ENCODE measurements around the gene PSTPIP2. TPM values are rescaled to one million over a fixed set of nuclear protein-coding genes. Genes with fewer than 3 reads are reported as not detected.

The PSTPIP2 gene
- total and polyA plus RNA-seq, 2 of the 13 experiments (the other 11 are each of a cell fraction or from before 2014, with no cell fraction given) = 0.25 to 0.27 TPM

DNA sequence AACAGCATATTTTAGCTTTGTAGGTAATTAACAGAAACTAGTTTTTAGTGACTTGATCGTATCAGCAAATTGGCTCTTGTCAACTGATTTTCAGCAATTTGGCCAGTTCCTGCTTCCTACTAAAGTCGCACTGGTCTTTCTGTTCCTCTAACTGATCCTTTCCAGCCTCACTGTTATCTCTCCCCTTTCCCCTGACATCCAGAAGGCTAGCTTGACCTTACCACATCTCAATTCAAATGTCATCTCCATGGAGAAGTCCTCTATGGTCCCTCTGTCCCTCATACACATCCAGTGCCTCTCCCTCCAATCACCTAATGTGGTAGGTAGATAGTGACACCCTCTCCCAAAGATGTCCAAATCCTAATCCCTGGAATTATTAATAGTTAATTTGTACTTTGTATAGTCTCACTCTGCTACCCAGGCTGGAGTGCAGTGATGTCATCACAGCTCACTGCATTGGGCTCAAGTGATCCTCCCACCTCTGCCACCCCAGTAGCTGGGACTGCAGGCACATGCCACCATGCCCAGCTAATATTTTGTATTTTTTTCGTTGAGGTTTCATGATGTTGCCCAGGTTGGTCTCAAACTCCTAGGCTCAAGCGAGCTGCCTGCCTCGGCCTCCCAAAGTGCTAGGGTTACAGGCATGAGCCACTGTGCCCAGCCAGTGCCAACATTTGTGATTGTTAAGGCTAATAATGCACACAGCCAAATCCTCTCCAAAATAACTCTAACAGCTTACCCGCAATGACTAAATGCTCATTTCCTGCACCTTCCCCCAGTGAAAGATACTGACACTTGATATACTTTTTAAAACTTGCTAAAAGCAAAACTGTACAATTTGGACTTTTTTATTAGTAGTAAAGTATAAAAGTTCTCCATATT lies 16.9 kb downstream of the PSTPIP2 start:
- peaks cover 0 to 27% of the 10 kb centered on the region in 2 experiments; a peak in 3 of 5 replicates for H3K27me3 ChIP-seq (ENCODE audit: control insufficient read depth in 1 of 2, insufficient read depth in 2 of 2, low read length in 2 of 2)
- no TSS peak for BruUV-seq (replicated peaks)
- no peak overlapping the region for H3K4me3 ChIP-seq (replicated peaks in 1 of 3; ENCODE audit: insufficient read depth in 1 of 3, low read depth in 2 of 3, low read length in 3 of 3)
- intact Hi-C loops (cut with micrococcal nuclease; ENCODE audit: unreplicated experiment) (no loop called here), in situ Hi-C loops (cut with HindIII; ENCODE audit: extremely low pct_ligation_motif_present, low pct_unique_long_range_greater_than_20kb) (no loop called here)
- H4K20me1 ChIP-seq (ENCODE audit: insufficient read depth, low read length) = peaks cover 4% of the 10 kb centered on the region; the same call in 1 of the 2 replicates
- CTCF ChIA-PET (ENCODE audit: low intra/inter-chr PET ratio, low total read pairs) = no interaction called here
- H3K9ac ChIP-seq (ENCODE audit: insufficient read depth, low read depth, low read length) = no peak overlapping the region
- ATAC-seq (no peak), FAIRE-seq (no peak), DNase-seq (ENCODE audit: low spot score) (no peak)
- H2AFZ ChIP-seq (ENCODE audit: low read length) = no peak overlapping the region
- POLR2A ChIA-PET = no interaction called here
- H3K79me2 ChIP-seq (ENCODE audit: insufficient read depth, low read length) = no peaks in the 10 kb centered on the region
- peaks cover 20% of the 10 kb centered on the region for H3K4me1 ChIP-seq (ENCODE audit: insufficient read depth, low read length)
- H3K9me3 ChIP-seq (ENCODE audit: low read length) = no peaks in the 10 kb centered on the region
- WGBS (ENCODE audit: low lambda C conversion rate) = 64% methylated on average over 6 of the region's 6 CpGs
- no peak overlapping the region for H3K27ac ChIP-seq (ENCODE audit: extremely low read length, insufficient read depth, low read length)
- TF ChIP-seq ZNF232 (CRISPR knock-in tag; IDR thresholded peaks at IDR 0.05; ENCODE audit: borderline replicate concordance) (no peak), ZNF282 (IDR thresholded peaks at IDR 0.05; ENCODE audit: partially characterized antibody) (no peak), ATF7 (IDR thresholded peaks at IDR 0.05) (0 out of 2 replicates have a peak, but pooled peaks have one; percentile 6), ATF7 (CRISPR knock-in tag; IDR thresholded peaks at IDR 0.05) (no peak), ZNF225 (CRISPR knock-in tag; IDR thresholded peaks at IDR 0.05) (no peak), CREB1 (IDR thresholded peaks at IDR 0.05) (peak; percentile 26; the same call in 1 of the 2 replicates), CREB1 (CRISPR knock-in tag; IDR thresholded peaks at IDR 0.05) (no peak)
- H3K4me2 ChIP-seq (ENCODE audit: low read depth, low read length) = no peak overlapping the region
- H3K36me3 ChIP-seq (replicated peaks in 1 of 2; ENCODE audit: control insufficient read depth in 1 of 2, insufficient read depth in 2 of 2, low read length in 2 of 2) = no peaks in the 10 kb centered on the region

DNA sequence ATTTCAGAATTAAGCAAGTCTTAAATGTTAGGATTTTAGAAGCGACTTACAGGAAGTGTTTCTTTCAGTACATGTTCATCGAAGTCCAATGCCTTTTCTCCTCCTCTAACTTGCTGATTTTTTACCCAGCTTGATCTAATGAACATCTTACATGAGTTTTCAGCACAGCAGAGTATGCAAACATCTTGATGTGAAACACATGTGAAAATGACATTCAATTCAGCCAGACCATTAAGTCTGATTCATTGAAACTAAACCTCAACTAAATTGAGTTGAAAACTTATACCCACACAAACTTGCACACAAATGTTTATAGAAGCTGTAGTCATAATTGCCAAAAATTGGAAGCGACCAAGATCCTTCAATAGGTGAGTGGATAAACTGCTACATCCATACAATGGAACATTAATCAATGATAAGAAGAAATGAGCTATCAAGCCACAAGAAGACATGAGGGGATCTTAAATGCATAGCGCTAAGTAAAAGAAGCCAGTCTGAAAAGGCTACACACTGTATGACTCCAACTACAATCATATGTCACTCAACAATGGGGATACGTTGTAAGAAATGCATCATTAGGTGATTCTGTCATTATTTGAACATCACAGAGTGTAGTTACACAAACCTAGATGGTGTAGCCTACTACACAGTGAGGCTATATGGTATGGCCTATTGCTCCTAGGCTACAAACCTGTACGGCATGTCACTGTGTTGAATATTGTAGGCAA lies 18.5 kb downstream of the PSTPIP2 start:
- WGBS (ENCODE audit: low lambda C conversion rate) = 58% methylated on average over 6 of the region's 6 CpGs
- peaks cover 4% of the 10 kb centered on the region; the same call in 1 of the 2 replicates for H4K20me1 ChIP-seq (ENCODE audit: insufficient read depth, low read length)
- in situ Hi-C loops (cut with HindIII; ENCODE audit: extremely low pct_ligation_motif_present, low pct_unique_long_range_greater_than_20kb) (no loop called here), intact Hi-C loops (cut with micrococcal nuclease; ENCODE audit: unreplicated experiment) (no loop called here)
- peaks cover 20% of the 10 kb centered on the region for H3K4me1 ChIP-seq (ENCODE audit: insufficient read depth, low read length)
- H3K4me3 ChIP-seq (replicated peaks in 1 of 3; ENCODE audit: insufficient read depth in 1 of 3, low read depth in 2 of 3, low read length in 3 of 3) = no peak overlapping the region
- no peaks in the 10 kb centered on the region for H3K79me2 ChIP-seq (ENCODE audit: insufficient read depth, low read length)
- FAIRE-seq (no peak), ATAC-seq (no peak), DNase-seq (ENCODE audit: low spot score) (no peak)
- no peak overlapping the region for H2AFZ ChIP-seq (ENCODE audit: low read length)
- H3K36me3 ChIP-seq (replicated peaks in 1 of 2; ENCODE audit: control insufficient read depth in 1 of 2, insufficient read depth in 2 of 2, low read length in 2 of 2) = no peaks in the 10 kb centered on the region
- no peak overlapping the region for H3K9ac ChIP-seq (ENCODE audit: insufficient read depth, low read depth, low read length)
- H3K27me3 ChIP-seq (ENCODE audit: control insufficient read depth in 1 of 2, insufficient read depth in 2 of 2, low read length in 2 of 2) = peaks cover 0 to 28% of the 10 kb centered on the region in 2 experiments; a peak in 3 of 5 replicates
- H3K27ac ChIP-seq (ENCODE audit: extremely low read length, insufficient read depth, low read length) = no peak overlapping the region
- H3K9me3 ChIP-seq (ENCODE audit: low read length) = no peaks in the 10 kb centered on the region
- H3K4me2 ChIP-seq (ENCODE audit: low read depth, low read length) = no peak overlapping the region
- POLR2A ChIA-PET = no interaction called here
- CTCF ChIA-PET (ENCODE audit: low intra/inter-chr PET ratio, low total read pairs) = no interaction called here
- BruUV-seq (replicated peaks) = no TSS peak
- no peak for TF ChIP-seq MED13 (CRISPR knock-in tag; IDR thresholded peaks at IDR 0.05)
- no peak for TF ChIP-seq RXRA (CRISPR knock-in tag; IDR thresholded peaks at IDR 0.05)
- TF ChIP-seq SRSF4 (IDR thresholded peaks at IDR 0.05; ENCODE audit: low read depth, low read length, poor library complexity, severe bottlenecking) = no peak
- no peak for TF ChIP-seq GABPA (IDR thresholded peaks at IDR 0.05; ENCODE audit: low read depth, low read length)
- TF ChIP-seq GABPA (CRISPR knock-in tag; IDR thresholded peaks at IDR 0.05; ENCODE audit: low read depth) = no peak
- TF ChIP-seq HOXD1 (CRISPR knock-in tag; IDR thresholded peaks at IDR 0.05) = no peak
- no peak for TF ChIP-seq ZBTB20 (CRISPR knock-in tag; IDR thresholded peaks at IDR 0.05; ENCODE audit: borderline replicate concordance, low read depth)
- no peak for TF ChIP-seq EP300 (IDR thresholded peaks at IDR 0.05; ENCODE audit: low read depth in 2 of 2, low read length in 2 of 2)
- no peak for TF ChIP-seq EP300 (CRISPR knock-in tag; IDR thresholded peaks at IDR 0.05; ENCODE audit: borderline replicate concordance)
- TF ChIP-seq NFE2L2 (IDR thresholded peaks at IDR 0.05; ENCODE audit: low read length) = no peak
- TF ChIP-seq ZNF788 (CRISPR knock-in tag; IDR thresholded peaks at IDR 0.05; ENCODE audit: borderline replicate concordance) = no peak
- no peak for TF ChIP-seq MED8 (CRISPR knock-in tag; IDR thresholded peaks at IDR 0.05; ENCODE audit: insufficient replicate concordance)
- no peak for TF ChIP-seq NR2F6 (IDR thresholded peaks at IDR 0.05)
- no peak for TF ChIP-seq NR2F6 (CRISPR knock-in tag; IDR thresholded peaks at IDR 0.05)
- TF ChIP-seq ZC3H13 (CRISPR knock-in tag; IDR thresholded peaks at IDR 0.05) = no peak

Measured in HepG2 (cell line).